SK-N-MC (cell line): ENCODE measurements around the gene INSIG2.

ENCODE experiments used
- EZH2 ChIP-seq: fragments of 200-600 bp; sonication (generic); IDR thresholded peaks from one replicate; pipeline ENCODE4 v1.6.1; 2017; ENCODE audit warnings: antibody characterized with exemption
- POLR2AphosphoS5 ChIP-seq: IDR thresholded peaks from 2 replicates; pipeline ENCODE4 v1.6.1; 2012; ENCODE audit warnings: mild to moderate bottlenecking, low read depth, low read length, borderline replicate concordance

- TF ChIP-seq POLR2AphosphoS5 (no peak), EZH2 (no peak)
Measured at GRCh38 chr2:118094503-118094902, 6.2 kb downstream of the INSIG2 start.
